Measurements from ENCODE around the gene KIAA0232.

The KIAA0232 gene

GRCh38 chr4:6758728-6759127 is 23.8 kb upstream of the KIAA0232 start:
- DNase-seq (ENCODE audit: low read depth) = no peak
- H3K4me3 ChIP-seq (ENCODE audit: low read length) = no peak overlapping the region
- no peak for TF ChIP-seq CTCF (IDR thresholded peaks at IDR 0.05; ENCODE audit: insufficient read depth, low read depth, low read length, missing control alignments)

- no peak overlapping the region for H3K4me3 ChIP-seq (ENCODE audit: low read length)
- DNase-seq (ENCODE audit: low read depth) = no peak
- no peak for TF ChIP-seq CTCF (IDR thresholded peaks at IDR 0.05; ENCODE audit: insufficient read depth, low read depth, low read length, missing control alignments)
Observed at GRCh38 chr4:6760865-6761264, 21.7 kb upstream of the KIAA0232 start.

DNA sequence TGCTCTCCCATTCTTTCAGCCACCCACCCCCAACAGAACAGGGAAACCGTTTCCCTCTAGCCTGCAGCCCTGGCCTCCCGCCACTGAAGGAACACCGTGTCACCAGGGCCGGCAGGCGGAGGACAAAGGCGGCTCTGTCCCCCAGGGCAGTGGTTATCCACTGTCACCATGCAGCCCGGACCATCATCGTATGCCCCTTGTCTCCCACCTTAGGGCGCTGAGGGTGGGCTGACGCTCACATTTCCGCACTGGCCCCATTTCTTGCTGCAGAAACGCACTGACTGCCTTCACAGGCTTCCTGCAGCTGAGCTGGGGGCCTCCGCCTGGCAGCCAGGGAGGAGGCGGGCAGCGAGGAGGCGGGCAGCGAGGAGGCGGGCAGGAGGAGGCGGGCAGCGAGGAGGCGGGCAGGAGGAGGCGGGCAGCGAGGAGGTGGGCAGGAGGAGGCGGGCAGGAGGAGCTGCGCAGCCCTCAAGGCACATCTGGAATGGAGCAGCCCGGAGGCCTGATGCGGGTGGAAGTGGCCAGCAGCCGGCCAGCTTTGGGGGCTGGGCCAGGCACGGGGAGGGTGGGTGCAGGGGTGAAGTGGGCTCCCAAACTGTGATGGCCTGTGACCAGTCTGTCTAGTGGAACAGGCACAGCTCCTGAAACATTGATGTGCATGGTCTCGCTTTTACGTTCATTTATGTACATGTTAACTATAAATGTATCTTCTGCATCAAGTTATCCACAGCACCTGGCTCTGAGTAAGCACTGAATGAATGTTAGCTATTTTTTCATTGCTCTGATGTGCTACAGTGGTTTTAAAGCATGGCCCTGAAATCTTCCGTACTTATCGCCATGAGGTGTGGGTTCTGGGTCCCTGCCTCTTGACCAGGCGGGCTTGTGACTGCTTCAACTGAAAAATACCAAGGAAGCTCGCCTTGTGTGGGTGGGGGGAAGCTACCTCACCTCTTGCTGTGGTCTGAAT is 20.6 kb upstream of the KIAA0232 start:
- no peak for TF ChIP-seq CTCF (IDR thresholded peaks at IDR 0.05; ENCODE audit: insufficient read depth, low read depth, low read length, missing control alignments)
- H3K4me3 ChIP-seq (ENCODE audit: low read length) = no peak overlapping the region

GRCh38 chr4:6763330-6763851 is 19.1 kb upstream of the KIAA0232 start:
- H3K4me3 ChIP-seq (ENCODE audit: low read length) = no peak overlapping the region
- peak; percentile 66 for TF ChIP-seq CTCF (IDR thresholded peaks at IDR 0.05; ENCODE audit: insufficient read depth, low read depth, low read length, missing control alignments)
- DNase-seq (ENCODE audit: low read depth) = peak; percentile 98

More for the DNA sequence above, 20.6 kb upstream of the KIAA0232 start:
- no peak for DNase-seq (ENCODE audit: low read depth)

- DNase-seq (ENCODE audit: low read depth) = no peak
- no peak for TF ChIP-seq CTCF (IDR thresholded peaks at IDR 0.05; ENCODE audit: insufficient read depth, low read depth, low read length, missing control alignments)
- no peak overlapping the region for H3K4me3 ChIP-seq (ENCODE audit: low read length)
Observed at GRCh38 chr4:6764976-6765620, 17.4 kb upstream of the KIAA0232 start.

DNA sequence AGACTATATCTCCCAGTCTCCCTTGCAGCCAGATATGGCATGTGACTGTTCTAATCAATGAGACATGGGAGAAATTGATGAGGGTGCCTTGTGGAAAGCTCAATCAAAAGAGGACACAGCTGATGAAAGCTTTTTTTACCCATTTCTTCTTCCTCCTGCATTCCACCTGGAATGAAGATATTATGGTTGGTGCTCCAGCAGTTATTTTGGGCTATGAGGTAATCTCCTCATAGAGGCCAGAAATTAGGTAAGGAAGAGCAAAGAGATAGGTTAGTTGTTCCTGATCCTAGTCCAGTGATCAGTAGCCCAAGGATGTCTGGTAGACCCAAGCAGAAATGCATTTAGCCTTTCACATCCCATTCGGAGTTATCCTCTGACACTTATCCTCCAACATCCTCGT is 16.8 kb upstream of the KIAA0232 start:
- TF ChIP-seq CTCF (IDR thresholded peaks at IDR 0.05; ENCODE audit: insufficient read depth, low read depth, low read length, missing control alignments) = no peak
- no peak for DNase-seq (ENCODE audit: low read depth)
- H3K4me3 ChIP-seq (ENCODE audit: low read length) = no peak overlapping the region

Measured in epithelial cell of esophagus (primary cell).